K562 (cell line): ENCODE results near the gene OTX2. TPM values are rescaled to one million over a fixed set of nuclear protein-coding genes. Genes with fewer than 3 reads are reported as not detected.

Experiments used
- ATAC-seq: fragments of 200-7000 bp; cut with Tn5 transposase; 3 replicates; pipeline ENCODE4 v1.9.1; 2020; ENCODE audit warnings: moderate library complexity
- Bru-seq: library from RNA; stranded (reverse); fragments of 400-500 nt; gene quantifications from one replicate; lab custom pipeline; 2021; lab: Mats Ljungman, UMichigan
- BruChase-seq, 2 experiments: library from RNA; stranded (reverse); fragments of 400-500 nt; gene quantifications; one replicate each; lab custom pipeline; 2021; lab: Mats Ljungman, UMichigan
- BruUV-seq: library from RNA; stranded (reverse); fragments of 400-500 nt; replicated peaks from 2 replicates; lab custom pipeline; 2021; lab: Mats Ljungman, UMichigan
- CTCF ChIA-PET: fragments of 300-600 bp; formaldehyde crosslinking; extraction: SDS; loops from one replicate; lab custom pipeline; 2021; ENCODE audit warnings: low intra/inter-chr PET ratio; lab: Yijun Ruan, JAX
- POLR2A ChIA-PET: fragments of 300-600, 350-650 bp; sonication (Branson Sonifier 250); formaldehyde crosslinking; extraction: SDS; loops from one replicate; lab custom pipeline; 2021; ENCODE audit warnings: antibody characterized with exemption, inconsistent platforms; lab: Yijun Ruan, JAX
- DNase-seq, 4 experiments: peaks; one replicate each; pipeline versions ENCODE4 v3.0.0 to v3.0.0-alpha.2; 2011 to 2018; ENCODE audit warnings: low spot score in 3 of 4, mixed read lengths in 3 of 4; ENCODE audit errors: extremely low read depth in 1 of 4
- FAIRE-seq: peaks from 2 replicates; lab custom pipeline; 2011; peaks lifted over from hg19 to GRCh38; lab: Jason Lieb, UNC
- H2AFZ ChIP-seq: 2 replicates; pipeline ENCODE4 v1.6.0; 2011; ENCODE audit warnings: low read depth, low read length, control low read depth, inconsistent platforms
- H3K27ac ChIP-seq: fragments of 200-600 bp; 3 replicates; pipeline ENCODE4 v1.8.0; 2011; ENCODE audit warnings: low read depth, mild to moderate bottlenecking, control low read depth, inconsistent platforms, low read length, moderate library complexity, mixed read lengths; ENCODE audit errors: extremely low read depth
- H3K27me3 ChIP-seq, 2 experiments: fragments of 300-600 bp in 1 of 2; 2 replicates in 1 of 2; 3 replicates in 1 of 2; pipeline versions ENCODE4 v1.6.0 to v1.8.0; 2011; ENCODE audit warnings: inconsistent platforms in 2 of 2, low read length in 2 of 2, mild to moderate bottlenecking in 1 of 2, mixed read lengths in 1 of 2, moderate library complexity in 1 of 2; ENCODE audit not compliant: control insufficient read depth in 2 of 2, insufficient read depth in 2 of 2
- H3K36me3 ChIP-seq: fragments of 300-600 bp; 3 replicates; pipeline ENCODE4 v1.8.0; 2011; ENCODE audit warnings: mild to moderate bottlenecking, low read length, inconsistent platforms; ENCODE audit not compliant: control insufficient read depth, insufficient read depth
- H3K4me1 ChIP-seq, 2 experiments: fragments of 200-600 bp in 1 of 2; replicated peaks in 1 of 2; 2 replicates in 1 of 2; 3 replicates in 1 of 2; pipeline versions ENCODE4 v1.5.1 to v1.8.0; 2011; ENCODE audit warnings: inconsistent platforms in 2 of 2, low read length in 2 of 2, mild to moderate bottlenecking in 1 of 2, mixed read lengths in 1 of 2, moderate library complexity in 1 of 2; ENCODE audit not compliant: control insufficient read depth in 2 of 2, insufficient read depth in 2 of 2
- H3K4me2 ChIP-seq: 2 replicates; pipeline ENCODE4 v1.6.1; 2011; ENCODE audit warnings: low read length, control low read depth, inconsistent platforms, mixed read lengths; ENCODE audit not compliant: insufficient read depth
- H3K4me3 ChIP-seq: fragments of 200-600 bp; sonication (generic), shearing (Covaris generic); 2 replicates; pipeline ENCODE4 v1.5.1; 2016; ENCODE audit warnings: control low read depth, inconsistent platforms
- H3K79me2 ChIP-seq: fragments of 200-600 bp; 3 replicates; pipeline ENCODE4 v1.8.0; 2011; ENCODE audit warnings: low read length, inconsistent platforms; ENCODE audit not compliant: control insufficient read depth, insufficient read depth
- H3K9ac ChIP-seq, 2 experiments: 2 replicates each; pipeline versions ENCODE4 v1.6.0 to v1.6.1; 2011; ENCODE audit warnings: low read depth in 2 of 2, low read length in 2 of 2, control low read depth in 1 of 2, inconsistent platforms in 1 of 2, mild to moderate bottlenecking in 1 of 2, mixed read lengths in 1 of 2; ENCODE audit not compliant: insufficient read depth in 1 of 2
- H3K9me1 ChIP-seq: one replicate; pipeline ENCODE4 v1.6.0; 2011; ENCODE audit warnings: inconsistent platforms, mild to moderate bottlenecking, low read length, moderate library complexity; ENCODE audit not compliant: control insufficient read depth, insufficient read depth
- H3K9me3 ChIP-seq: replicated peaks from 2 replicates; pipeline ENCODE4 v1.5.1; 2011; ENCODE audit warnings: low read depth, low read length, inconsistent platforms; ENCODE audit not compliant: control insufficient read depth, insufficient read depth
- H4K20me1 ChIP-seq: replicated peaks from 2 replicates; pipeline ENCODE4 v1.6.1; 2011; ENCODE audit warnings: low read length, inconsistent platforms, mixed read lengths; ENCODE audit not compliant: control insufficient read depth, insufficient read depth
- CBX2 ChIP-seq: fragments of 200-600 bp; sonication (generic); IDR thresholded peaks from one replicate; pipeline ENCODE4 v1.6.1; 2012; ENCODE audit warnings: mild to moderate bottlenecking, low read length, inconsistent platforms; ENCODE audit not compliant: insufficient read depth, poor library complexity, severe bottlenecking
- RBM17 ChIP-seq: fragments of 200-400 bp; formaldehyde crosslinking; IDR thresholded peaks from 2 replicates; pipeline ENCODE4 v1.6.1; 2017; ENCODE audit warnings: low read depth, mild to moderate bottlenecking, low read length, borderline replicate concordance
- SMAD2 ChIP-seq: fragments of 150-350 bp; IDR thresholded peaks from 2 replicates; pipeline ENCODE4 v1.6.1; 2014; ENCODE audit warnings: low read depth, mild to moderate bottlenecking, low read length
- WGBS: fragments of 100-300 bp; shearing (Covaris generic); methylation state at CpG from one replicate; pipeline ENCODE4 v1.1.6; 2016; ENCODE audit warnings: low coverage, mixed read lengths; ENCODE audit not compliant: insufficient coverage; ENCODE audit errors: missing lambda C conversion rate; 5-methylcytosine and 5-hydroxymethylcytosine counted together
- in situ Hi-C: fragments of 300-500 bp; cut with MboI; formaldehyde crosslinking; loops from 4 replicates; pipeline ENCODE4 v1.15.0; 2018; ENCODE audit warnings: inconsistent platforms, mixed read lengths
- intact Hi-C: fragments of 100-400 bp; cut with micrococcal nuclease; formaldehyde crosslinking; loops from 2 replicates; pipeline ENCODE4 v1.14.2; 2022
- long read RNA-seq, 3 experiments: library from polyadenylated mRNA in 2 of 3; library from RNA in 1 of 3; unstranded in 2 of 3; stranded (forward) in 1 of 3; transcript quantifications; one replicate each; pipeline ENCODE4 v2.0.0, GENCODE V29; 2019 to 2022
- polyA minus RNA-seq, 3 experiments: library from RNA; depleted of rRNA, polyadenylated mRNA; stranded (reverse); fragments of >200 nt; gene quantifications; 2 replicates each; pipeline ENCODE4 v1.2.3, GENCODE V29; 2011
- polyA plus RNA-seq, 8 experiments: library from polyadenylated mRNA; depleted of rRNA in 4 of 8; stranded (reverse) in 5 of 8; unstranded in 3 of 8; fragments of >200 nt; fragmentation: Nextera tagmentation in 2 of 8; fragmentation: Illumina TruSeq in 1 of 8; extraction: Ambion mirVana in 2 of 8; extraction: Trizol in 1 of 8; gene quantifications; 2 replicates each; pipeline versions ENCODE4 v1.2.1 to v1.2.3, GENCODE V29; 2011 to 2014; ENCODE audit warnings: inconsistent platforms in 1 of 8, missing spikeins in 1 of 8
- total RNA-seq, 7 experiments: library from RNA; depleted of rRNA in 6 of 7; stranded (reverse); fragments of >200 nt in 6 of 7; fragmentation: Illumina TruSeq in 2 of 7; extraction: Trizol in 2 of 7; gene quantifications; 2 replicates each; pipeline versions ENCODE4 v1.2.1 to v1.2.3, GENCODE V29; 2011 to 2021; ENCODE audit warnings: low replicate concordance in 1 of 7
- TF ChIP-seq, protein P1 (sequence below), 2 experiments: IDR thresholded peaks; 2 replicates each; pipeline ENCODE4 v1.6.1; 2012; ENCODE audit warnings: improper control_type of control experiment in 2 of 2, low read depth in 2 of 2, low read length in 2 of 2, borderline replicate concordance in 1 of 2
- TF ChIP-seq, protein P2 (sequence below): fragments of 450-650 bp; IDR thresholded peaks from 2 replicates; pipeline ENCODE4 v1.6.1; 2016; ENCODE audit warnings: low read depth, mild to moderate bottlenecking, moderate library complexity

The OTX2 gene
- total RNA-seq (2011; cell fraction: chromatin; rRNA removed; ENCODE audit: low replicate concordance) = not detected in 2 replicates
- not detected in 2 replicates for total RNA-seq (2011; cell fraction: nucleolus; rRNA removed)
- not detected in 2 replicates for total RNA-seq (2011; cell fraction: nucleoplasm; rRNA removed)
- total RNA-seq (2014; rRNA removed) (not detected in 2 replicates), total RNA-seq (2014; rRNA removed; fragmentation: Illumina TruSeq; extraction: Trizol) (not detected in 2 replicates), total RNA-seq (2015; rRNA removed; fragmentation: Illumina TruSeq; extraction: Trizol) (not detected in 2 replicates), total RNA-seq (2021) (not detected in 2 replicates), polyA plus RNA-seq (2011; rRNA removed) (not detected in 2 replicates), polyA plus RNA-seq (2014; fragmentation: Illumina TruSeq; extraction: Trizol) (not detected in 2 replicates), polyA plus RNA-seq (2014; fragmentation: Nextera tagmentation; extraction: Ambion mirVana) (not detected), polyA plus RNA-seq (2014; rRNA removed) (not detected in 2 replicates), polyA minus RNA-seq (2011; rRNA and poly(A)+ RNA removed) (not detected in 2 replicates), Bru-seq, nascent RNA (not detected), BruChase-seq, experiment 1, labeled RNA remaining after a 2-hour chase (not detected), BruChase-seq, experiment 2, labeled RNA remaining after a 6-hour chase (not detected)
- not detected in 2 replicates for polyA plus RNA-seq (2011; cell fraction: cytosol; rRNA removed)
- polyA plus RNA-seq (2011; cell fraction: nucleus; rRNA removed) = not detected in 2 replicates
- polyA plus RNA-seq (2012) = not detected in 2 replicates
- not detected in 2 replicates for polyA minus RNA-seq (2011; cell fraction: cytosol; rRNA and poly(A)+ RNA removed)
- polyA minus RNA-seq (2011; cell fraction: nucleus; rRNA and poly(A)+ RNA removed) = not detected in 2 replicates
- long read RNA-seq, experiment 1 = 0 reads
- long read RNA-seq, experiment 2 = 0 reads
- long read RNA-seq, experiment 3 = 0 reads

DNA sequence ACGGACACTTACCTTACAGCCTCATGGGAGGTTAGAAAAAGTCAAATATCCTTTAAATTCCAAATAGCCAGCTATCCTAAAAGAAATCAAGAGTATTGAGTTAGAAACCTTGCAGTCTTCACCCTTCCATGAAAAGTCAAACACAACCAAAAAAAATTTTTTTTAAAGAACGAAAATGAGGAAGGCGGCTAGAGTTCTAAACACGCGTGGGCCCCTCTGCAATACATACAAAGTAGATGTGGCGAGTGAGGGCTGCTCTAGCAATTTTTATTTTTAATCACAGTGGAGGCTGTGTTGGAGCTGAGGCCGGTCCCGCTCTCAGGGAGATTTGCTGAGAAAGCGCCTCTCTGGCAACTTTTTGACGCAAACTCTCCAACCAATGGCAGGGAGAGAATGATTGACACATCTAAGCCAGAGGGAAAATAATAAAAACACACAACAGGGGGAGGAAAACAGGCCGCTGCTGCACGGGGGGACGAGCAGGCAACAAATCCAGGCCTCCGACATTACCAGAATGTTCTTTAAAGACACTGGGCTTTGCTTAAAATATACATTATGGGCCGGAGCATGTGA is at the start of gene OTX2:
TSS of gene OTX2 (minus strand) at position 333 of the 573 bp plus-strand sequence. CDS start 5,023 bp downstream, outside the sequence.
- in situ Hi-C loops = no loop called here
- no peak within 1 kb of the TSS for H3K4me3 ChIP-seq
- FAIRE-seq (no peak), ATAC-seq (no peak), DNase-seq (no peak)
- no peak within 1 kb of the TSS for H3K27ac ChIP-seq
- H3K9me1 ChIP-seq = no peaks in the 10 kb centered on the region
- H4K20me1 ChIP-seq = peaks cover 4% of the 10 kb centered on the region; the same call in 1 of the 2 replicates
- H3K4me1 ChIP-seq = peaks cover 0 to 3% of the 10 kb centered on the region in 2 experiments; a peak in 2 of 5 replicates
- no peak within 1 kb of the TSS for H2AFZ ChIP-seq
- no peak within 1 kb of the TSS for H3K9ac ChIP-seq
- POLR2A ChIA-PET = no interaction called here
- no peaks in the 10 kb centered on the region for H3K9me3 ChIP-seq
- peaks cover 3 to 38% of the 10 kb centered on the region in 2 experiments; a peak in 3 of 5 replicates for H3K27me3 ChIP-seq
- BruUV-seq = no TSS peak
- intact Hi-C loops = no loop called here
- 24% methylated on average over 12 of the region's 15 CpGs for WGBS
- H3K79me2 ChIP-seq = no peaks in the 10 kb centered on the region
- H3K4me2 ChIP-seq = no peak within 1 kb of the TSS
- no peak for TF ChIP-seq RBM17
- TF ChIP-seq SMAD2 = no peak
- TF ChIP-seq CBX2 = peak; percentile 47
- TF ChIP-seq, protein P1, sequence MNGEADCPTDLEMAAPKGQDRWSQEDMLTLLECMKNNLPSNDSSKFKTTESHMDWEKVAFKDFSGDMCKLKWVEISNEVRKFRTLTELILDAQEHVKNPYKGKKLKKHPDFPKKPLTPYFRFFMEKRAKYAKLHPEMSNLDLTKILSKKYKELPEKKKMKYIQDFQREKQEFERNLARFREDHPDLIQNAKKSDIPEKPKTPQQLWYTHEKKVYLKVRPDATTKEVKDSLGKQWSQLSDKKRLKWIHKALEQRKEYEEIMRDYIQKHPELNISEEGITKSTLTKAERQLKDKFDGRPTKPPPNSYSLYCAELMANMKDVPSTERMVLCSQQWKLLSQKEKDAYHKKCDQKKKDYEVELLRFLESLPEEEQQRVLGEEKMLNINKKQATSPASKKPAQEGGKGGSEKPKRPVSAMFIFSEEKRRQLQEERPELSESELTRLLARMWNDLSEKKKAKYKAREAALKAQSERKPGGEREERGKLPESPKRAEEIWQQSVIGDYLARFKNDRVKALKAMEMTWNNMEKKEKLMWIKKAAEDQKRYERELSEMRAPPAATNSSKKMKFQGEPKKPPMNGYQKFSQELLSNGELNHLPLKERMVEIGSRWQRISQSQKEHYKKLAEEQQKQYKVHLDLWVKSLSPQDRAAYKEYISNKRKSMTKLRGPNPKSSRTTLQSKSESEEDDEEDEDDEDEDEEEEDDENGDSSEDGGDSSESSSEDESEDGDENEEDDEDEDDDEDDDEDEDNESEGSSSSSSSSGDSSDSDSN (IDR thresholded peaks at IDR 0.05; ENCODE audit: borderline replicate concordance in 1 of 2, low read depth in 2 of 2, low read length in 2 of 2) = no peak
- TF ChIP-seq, protein P2, sequence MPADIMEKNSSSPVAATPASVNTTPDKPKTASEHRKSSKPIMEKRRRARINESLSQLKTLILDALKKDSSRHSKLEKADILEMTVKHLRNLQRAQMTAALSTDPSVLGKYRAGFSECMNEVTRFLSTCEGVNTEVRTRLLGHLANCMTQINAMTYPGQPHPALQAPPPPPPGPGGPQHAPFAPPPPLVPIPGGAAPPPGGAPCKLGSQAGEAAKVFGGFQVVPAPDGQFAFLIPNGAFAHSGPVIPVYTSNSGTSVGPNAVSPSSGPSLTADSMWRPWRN = no peak
- no peaks in the 10 kb centered on the region for H3K36me3 ChIP-seq
- CTCF ChIA-PET = no interaction called here
